Skin of body (tissue), 2 donors: ENCODE measurements around the gene POU6F1. TPM values are rescaled to one million over a fixed set of nuclear protein-coding genes. Genes with fewer than 3 reads are reported as not detected.
A peak's percentile ranks its signal among the peaks of the same experiment; 100 is the strongest.

Source experiments
- DNase-seq: peaks from one replicate; lab custom pipeline; 2025; lab: John Stamatoyannopoulos, UW
- total RNA-seq: library from RNA; depleted of rRNA; stranded (reverse); fragments of >200 nt; gene quantifications from one replicate; pipeline ENCODE4 v1.2.3, GENCODE V29; 2014

POU6F1 gene
- total RNA-seq, 1 donor from 2014 or later: 4.8 TPM

DNA sequence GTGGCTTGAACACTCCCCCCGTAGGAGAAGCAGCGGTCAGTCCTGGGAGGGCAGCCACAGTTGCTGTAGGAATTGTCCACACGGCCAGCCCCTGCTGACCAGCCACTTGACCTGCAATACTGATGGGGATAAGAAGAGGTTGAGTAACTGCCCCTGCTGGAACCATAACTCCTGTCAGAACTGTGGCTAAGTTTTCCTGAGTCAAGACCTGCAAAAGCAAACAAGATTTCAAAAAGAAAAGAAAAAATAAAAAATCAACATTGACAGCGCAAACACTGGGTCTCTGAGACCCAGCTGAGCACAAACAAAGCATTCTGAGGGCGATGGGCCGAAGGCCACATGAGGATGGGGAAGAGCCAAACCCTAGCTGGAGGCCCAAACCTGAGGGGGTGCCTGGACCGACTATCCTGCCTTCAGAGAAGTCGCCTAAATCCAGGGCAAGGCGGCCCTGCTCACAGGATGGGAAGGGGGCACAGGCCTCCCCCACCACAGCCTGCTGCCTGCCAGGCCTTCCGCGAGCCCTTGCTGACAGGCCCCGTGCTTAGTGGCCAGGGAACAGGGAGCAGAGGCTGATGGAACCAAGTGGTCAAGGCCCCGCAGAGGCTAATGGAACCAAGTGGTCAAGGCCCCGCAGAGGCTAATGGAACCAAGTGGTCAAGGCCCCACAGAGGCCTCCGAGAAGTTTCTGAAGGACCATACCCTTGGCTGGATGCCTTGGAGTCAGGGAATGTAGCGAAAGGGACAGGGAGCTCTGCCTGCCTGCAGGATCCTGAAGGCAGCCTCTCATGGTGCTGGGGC is 19.1 kb downstream of the POU6F1 start:
- DNase-seq: no peak

GRCh38 chr12:51197736-51198567 is 19.9 kb downstream of the POU6F1 start:
- no peak for DNase-seq

DNA sequence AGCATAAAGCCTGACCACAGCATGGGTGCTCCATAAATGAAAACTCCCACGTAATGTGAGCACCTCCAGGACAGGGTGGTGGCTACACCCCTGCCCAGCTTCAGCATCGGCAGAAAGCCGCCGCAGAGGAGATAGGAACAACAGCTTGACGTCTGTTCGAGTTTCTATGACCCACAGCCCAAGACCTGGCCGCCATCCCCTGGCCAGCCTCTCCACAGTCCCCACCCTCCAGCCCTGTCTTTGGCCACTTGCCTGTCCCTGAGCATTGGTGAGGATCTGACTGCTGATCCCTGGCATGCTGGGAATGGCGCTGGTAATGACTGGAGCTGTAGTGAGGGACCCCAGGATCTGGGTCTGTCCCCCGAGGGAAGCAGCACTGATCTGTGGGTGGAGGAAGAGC is 21.3 kb downstream of the POU6F1 start:
- DNase-seq: no peak

GRCh38 chr12:51195841-51196240 is 22.0 kb downstream of the POU6F1 start:
- no peak for DNase-seq

DNA sequence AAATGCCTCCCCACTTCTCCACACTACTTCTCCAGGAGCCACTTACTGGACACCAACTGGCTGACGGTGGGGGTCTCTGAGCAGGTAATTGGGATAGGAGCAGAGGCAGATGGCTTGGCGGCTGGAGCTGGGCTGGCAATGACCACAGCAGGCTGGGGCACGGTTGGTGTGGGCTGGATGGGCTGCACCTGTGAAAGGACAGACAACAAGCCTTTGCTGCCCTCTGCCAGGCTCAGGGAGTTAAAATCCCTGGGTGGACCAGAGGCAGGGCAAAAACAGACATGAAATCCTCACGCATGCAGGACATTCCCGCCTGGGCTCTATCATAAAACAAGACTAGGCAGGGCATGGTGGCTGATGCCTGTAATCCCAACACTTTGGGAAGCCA is 25.6 kb downstream of the POU6F1 start:
- no peak for DNase-seq

DNA sequence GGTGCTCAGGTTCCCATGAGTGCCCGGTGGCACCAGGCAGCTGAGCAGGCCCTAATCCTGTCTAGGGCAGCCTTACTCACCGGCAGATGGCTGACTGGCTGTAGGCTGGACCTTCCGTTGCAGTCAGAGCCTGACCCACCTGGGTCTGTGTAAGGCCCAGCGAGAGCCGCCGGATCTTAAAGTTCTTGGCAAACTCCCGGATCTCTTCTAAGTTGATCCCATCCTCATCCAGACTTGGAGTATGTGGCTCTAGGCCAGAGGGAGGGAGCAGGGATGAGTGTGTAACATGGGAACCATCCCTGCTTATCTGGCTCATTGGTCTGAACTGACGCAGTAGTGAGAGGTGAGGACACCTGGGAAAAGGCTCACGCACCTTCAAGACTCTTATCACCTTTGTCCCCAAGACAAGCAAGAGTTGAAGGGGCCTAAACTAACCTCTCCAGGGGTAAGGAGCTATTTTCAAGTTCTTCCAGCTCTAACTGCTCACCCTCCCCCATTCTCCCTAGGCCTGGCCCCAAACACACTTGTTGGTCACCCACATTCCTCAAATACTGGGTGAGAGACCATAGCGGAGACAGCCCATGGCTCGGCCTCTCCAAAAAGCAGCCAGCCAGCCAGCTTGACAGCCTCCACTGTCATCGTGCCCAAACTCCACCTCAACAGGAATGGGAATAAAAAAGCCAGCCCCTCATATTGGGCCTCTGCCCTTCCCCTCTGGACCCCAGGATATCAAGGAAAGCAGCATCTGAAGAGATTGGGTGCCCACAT is 26.2 kb downstream of the POU6F1 start:
- DNase-seq: no peak

DNA sequence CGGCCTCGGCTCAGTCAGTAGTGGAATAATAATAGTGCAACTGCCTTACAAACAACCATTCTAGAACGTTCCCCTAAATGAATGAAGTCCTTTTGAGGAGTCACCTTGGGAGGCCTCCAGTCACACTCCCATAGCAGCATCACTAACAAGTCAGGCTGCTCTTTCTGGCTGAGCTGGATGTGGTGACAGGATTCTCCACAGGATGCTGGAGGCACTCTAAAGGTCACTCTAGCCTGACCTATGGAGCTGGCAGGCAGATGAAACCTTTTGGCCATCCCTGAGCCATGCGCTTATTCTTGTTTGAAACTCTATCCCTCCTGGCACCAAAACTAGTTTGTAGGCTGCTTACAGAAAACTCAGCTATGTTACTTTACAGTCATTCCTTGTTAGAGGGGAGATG is 27.0 kb downstream of the POU6F1 start:
- DNase-seq: no peak

DNA sequence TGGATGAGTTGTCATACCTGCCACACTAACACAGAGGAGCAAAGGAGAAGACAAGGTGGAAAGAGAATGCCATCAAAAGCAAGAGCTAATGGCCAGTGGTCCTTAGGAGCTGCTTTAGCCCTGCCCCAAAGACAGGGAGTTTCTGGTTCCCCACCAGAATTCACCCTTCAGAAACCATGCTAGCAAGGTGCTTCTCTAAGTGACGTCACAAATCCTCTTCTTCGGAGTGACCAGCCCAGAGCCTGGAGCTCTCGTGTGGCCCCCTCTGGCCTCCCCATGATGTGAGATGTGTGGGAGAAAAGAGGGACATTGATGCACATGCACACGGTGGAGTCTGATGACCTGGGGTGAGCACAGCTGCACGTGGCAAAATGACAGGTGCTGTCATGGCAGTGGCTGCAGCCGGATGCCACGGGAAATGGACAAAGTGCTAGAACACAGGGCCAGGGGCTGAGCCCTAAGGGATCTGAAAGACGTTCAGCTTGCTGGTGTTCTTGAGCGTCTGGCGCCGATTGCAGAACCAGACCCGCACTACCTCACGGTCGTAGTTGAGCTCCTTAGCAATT is 28.0 kb downstream of the POU6F1 start:
- DNase-seq: no peak

GRCh38 chr12:51188359-51189051 is 29.4 kb downstream of the POU6F1 start:
- no peak for DNase-seq

DNA sequence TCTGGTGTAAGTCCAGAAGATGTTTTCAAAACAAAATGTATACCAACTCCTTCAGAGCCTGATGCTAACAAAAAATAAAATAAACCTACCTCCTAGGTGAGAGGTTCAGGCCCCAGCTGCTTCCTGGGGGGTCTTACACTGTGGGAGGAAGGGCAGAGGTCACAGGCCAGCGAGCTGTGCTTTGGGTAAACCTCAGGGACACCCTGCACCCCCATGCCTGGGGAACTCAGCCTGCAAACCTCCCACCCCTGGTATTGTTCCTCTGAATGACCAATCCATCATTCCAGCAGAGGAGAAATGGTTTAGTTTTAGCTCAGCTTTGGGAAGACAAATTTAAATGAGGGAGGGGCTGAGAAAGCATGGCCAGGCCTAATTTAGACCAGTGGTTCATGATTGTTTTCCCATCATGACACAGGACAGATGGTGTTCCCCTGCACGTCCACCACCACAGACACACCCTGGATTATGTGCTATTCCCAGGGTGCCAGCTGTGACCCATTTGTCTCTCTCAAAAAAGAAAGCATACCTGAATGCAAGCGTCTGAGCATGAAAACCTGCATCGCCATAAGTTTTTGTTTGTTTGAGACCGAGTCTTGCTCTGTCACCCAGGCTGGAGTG is 30.4 kb downstream of the POU6F1 start:
- DNase-seq: no peak

- DNase-seq: no peak
Measured at GRCh38 chr12:51186465-51187085, 31.3 kb downstream of the POU6F1 start.

- no peak for DNase-seq
Measured at GRCh38 chr12:51185171-51185717, 32.6 kb downstream of the POU6F1 start.

GRCh38 chr12:51183816-51184215 is 34.0 kb downstream of the POU6F1 start:
- DNase-seq: peak; percentile 22

DNA sequence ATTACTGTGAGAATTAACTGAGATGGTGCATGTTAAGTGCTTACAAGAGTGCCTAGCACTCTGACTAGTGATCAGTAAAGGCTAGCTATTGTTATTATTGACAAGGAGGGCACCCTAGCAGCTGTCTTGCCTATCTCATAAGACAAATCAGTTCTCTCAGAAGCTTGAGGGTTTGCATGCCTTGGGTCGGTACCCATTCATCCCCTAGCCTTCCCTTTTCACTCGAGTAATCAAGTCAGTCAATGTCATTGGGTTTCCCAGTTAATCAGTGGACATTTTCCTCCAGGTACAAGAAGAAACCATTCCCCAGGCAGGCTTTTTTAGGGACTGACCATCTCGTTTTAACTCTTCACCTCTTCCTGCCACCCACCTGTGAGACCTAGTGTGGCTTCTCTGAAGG is 34.5 kb downstream of the POU6F1 start:
- no peak for DNase-seq

- no peak for DNase-seq
Measured at GRCh38 chr12:51181558-51181957, 36.3 kb downstream of the POU6F1 start.

GRCh38 chr12:51177897-51178296 is 40.0 kb downstream of the POU6F1 start:
- no peak for DNase-seq

- DNase-seq: no peak
Measured at GRCh38 chr12:51174501-51174900, 43.4 kb downstream of the POU6F1 start.

DNA sequence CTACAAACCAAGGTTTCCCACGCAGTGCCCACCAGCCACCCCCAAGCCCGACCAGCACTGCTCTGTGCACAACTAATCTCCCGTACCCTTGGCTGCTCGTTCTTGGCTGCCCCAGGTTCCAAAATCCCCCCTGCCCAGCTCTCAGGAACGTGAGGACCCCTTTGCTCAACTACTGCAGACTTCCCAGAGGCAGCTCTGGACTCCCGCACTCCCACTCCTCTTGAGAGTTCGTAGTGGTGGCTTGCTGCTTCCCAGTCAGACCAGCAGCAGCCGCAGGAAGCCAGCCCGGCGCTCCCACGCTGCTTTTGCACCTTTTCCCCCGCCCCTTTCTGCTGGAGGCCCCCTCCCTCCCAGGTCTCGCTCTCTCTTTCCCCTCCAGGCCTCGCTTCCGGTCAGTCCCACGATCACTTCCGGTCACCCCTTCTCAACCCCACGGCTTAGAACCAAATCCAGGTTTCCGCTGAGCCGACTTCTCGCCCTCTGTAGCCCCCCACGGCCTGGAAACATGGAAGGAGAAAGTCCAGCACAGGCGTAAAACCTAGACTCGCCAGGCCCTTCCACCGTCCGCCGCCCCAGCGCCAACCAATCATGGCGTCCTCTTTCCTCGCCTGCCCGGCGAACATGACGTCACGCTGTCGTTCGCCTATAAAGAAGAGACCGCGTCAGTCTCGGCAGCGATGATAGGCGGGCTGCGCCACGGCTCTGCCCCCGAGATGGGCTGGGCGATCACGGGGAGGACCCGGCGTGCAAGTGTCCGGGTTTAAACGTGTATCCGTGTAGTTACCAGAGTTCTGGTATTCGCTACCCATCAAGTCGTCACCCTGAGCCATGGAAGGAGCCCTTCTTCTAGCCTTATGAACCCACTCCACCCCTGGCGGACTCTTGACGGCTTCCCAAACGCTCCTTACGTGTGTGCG is 45.1 kb downstream of the POU6F1 start, which contains the start of gene TFCP2:
Gene TFCP2, minus strand, starts transcription at position 621 of the 917 bp plus-strand sequence. CDS start 713 bp downstream, outside the sequence.
- peak; percentile 95 for DNase-seq
